Ectodermal cell (in vitro differentiated cells): Measurements from ENCODE around the gene EMILIN2.

Source experiments
- H3K27ac ChIP-seq: 2 replicates; pipeline ENCODE4 v1.7.0; 2013; ENCODE audit warnings: mild to moderate bottlenecking, low read depth, low read length; ENCODE audit not compliant: insufficient read depth, poor library complexity, severe bottlenecking
- H3K27me3 ChIP-seq: 2 replicates; pipeline ENCODE4 v1.7.0; 2013; ENCODE audit warnings: mild to moderate bottlenecking, low read length; ENCODE audit not compliant: insufficient read depth, control insufficient read depth, poor library complexity, severe bottlenecking
- H3K36me3 ChIP-seq: one replicate; pipeline ENCODE4 v1.7.0; 2013; ENCODE audit warnings: low read length; ENCODE audit not compliant: control insufficient read depth, insufficient read depth
- H3K4me1 ChIP-seq: one replicate; pipeline ENCODE4 v1.7.0; 2013; ENCODE audit warnings: low read length; ENCODE audit not compliant: control insufficient read depth, insufficient read depth
- H3K4me3 ChIP-seq: 2 replicates; pipeline ENCODE4 v1.7.0; 2013; ENCODE audit warnings: low read depth, low read length, control low read depth; ENCODE audit not compliant: insufficient read depth
- H3K9me3 ChIP-seq: 2 replicates; pipeline ENCODE4 v1.7.0; 2013; ENCODE audit warnings: mild to moderate bottlenecking, low read length, moderate library complexity; ENCODE audit not compliant: control insufficient read depth
- WGBS, 2 experiments: methylation state at CpG; one replicate each; pipeline ENCODE4 v1.1.7; 2013; ENCODE audit warnings: missing lambda C conversion rate in 2 of 2; 5-methylcytosine and 5-hydroxymethylcytosine counted together

The EMILIN2 gene

GRCh38 chr18:2896990-2897389 is 50.2 kb downstream of the EMILIN2 start:
- H3K4me1 ChIP-seq, result peaks cover 15% of the 10 kb centered on the region
- no peak overlapping the region for H3K27ac ChIP-seq
- H3K9me3 ChIP-seq, result no peaks in the 10 kb centered on the region
- no peak overlapping the region for H3K4me3 ChIP-seq
- no peaks in the 10 kb centered on the region for H3K36me3 ChIP-seq
- WGBS, 2 experiments, result 83 to 91% methylated on average over 4 of the region's 4 CpGs
- H3K27me3 ChIP-seq, result no peaks in the 10 kb centered on the region

- Histone ChIP-seq H3K36me3 (no peaks in the 10 kb centered on the region), H3K27ac (no peak overlapping the region), H3K27me3 (no peaks in the 10 kb centered on the region), H3K4me1 (peaks cover 15% of the 10 kb centered on the region), H3K9me3 (no peaks in the 10 kb centered on the region), H3K4me3 (no peak overlapping the region)
- WGBS, 2 experiments, result 75 to 82% methylated on average over 10 to 12 of the region's 12 CpGs
Observed at GRCh38 chr18:2897448-2898185, 50.8 kb downstream of the EMILIN2 start.

GRCh38 chr18:2898186-2898640 is 51.4 kb downstream of the EMILIN2 start:
- Histone ChIP-seq H3K27me3 (no peaks in the 10 kb centered on the region), H3K9me3 (no peaks in the 10 kb centered on the region), H3K4me3 (no peak overlapping the region), H3K4me1 (peaks cover 15% of the 10 kb centered on the region), H3K36me3 (no peaks in the 10 kb centered on the region), H3K27ac (no peak overlapping the region)
- 65 to 69% methylated on average over 6 of the region's 6 CpGs for WGBS, 2 experiments

- Histone ChIP-seq H3K9me3 (no peaks in the 10 kb centered on the region), H3K4me1 (peaks cover 15% of the 10 kb centered on the region), H3K27ac (peak overlapping the region; percentile 36), H3K4me3 (no peak overlapping the region), H3K27me3 (peaks cover 11% of the 10 kb centered on the region), H3K36me3 (no peaks in the 10 kb centered on the region)
- WGBS, 2 experiments, result 88 to 89% methylated on average over 8 of the region's 8 CpGs
Observed at GRCh38 chr18:2900684-2901422, 54.0 kb downstream of the EMILIN2 start.

- H3K27ac ChIP-seq, result no peak overlapping the region
- 92 to 94% methylated on average over 14 of the region's 14 CpGs for WGBS, 2 experiments
Observed at GRCh38 chr18:2901423-2901985, 54.7 kb downstream of the EMILIN2 start.

GRCh38 chr18:2902327-2902726 is 55.5 kb downstream of the EMILIN2 start:
- no peak overlapping the region for H3K4me3 ChIP-seq
- H3K27me3 ChIP-seq, result peaks cover 26% of the 10 kb centered on the region
- peaks cover 15% of the 10 kb centered on the region for H3K4me1 ChIP-seq
- no peaks in the 10 kb centered on the region for H3K36me3 ChIP-seq
- H3K27ac ChIP-seq, result no peak overlapping the region
- WGBS, 2 experiments, result 94 to 95% methylated on average over 7 of the region's 7 CpGs
- no peaks in the 10 kb centered on the region for H3K9me3 ChIP-seq

More at GRCh38 chr18:2901423-2901985, 54.7 kb downstream of the EMILIN2 start:
- peaks cover 15% of the 10 kb centered on the region for H3K4me1 ChIP-seq
- H3K4me3 ChIP-seq, result no peak overlapping the region
- H3K9me3 ChIP-seq, result no peaks in the 10 kb centered on the region
- H3K27me3 ChIP-seq, result peaks cover 18% of the 10 kb centered on the region
- no peaks in the 10 kb centered on the region for H3K36me3 ChIP-seq

- Histone ChIP-seq H3K27me3 (peaks cover 29% of the 10 kb centered on the region), H3K36me3 (no peaks in the 10 kb centered on the region), H3K4me1 (peaks cover 11% of the 10 kb centered on the region), H3K9me3 (no peaks in the 10 kb centered on the region), H3K4me3 (no peak overlapping the region), H3K27ac (no peak overlapping the region)
- WGBS, 2 experiments, result 76 to 79% methylated on average over 4 of the region's 5 CpGs
Observed at GRCh38 chr18:2903006-2903405, 56.2 kb downstream of the EMILIN2 start.

GRCh38 chr18:2905854-2906703 is 59.3 kb downstream of the EMILIN2 start:
- Histone ChIP-seq H3K27me3 (peaks cover 29% of the 10 kb centered on the region), H3K36me3 (peaks cover 3% of the 10 kb centered on the region), H3K27ac (no peak overlapping the region), H3K9me3 (no peaks in the 10 kb centered on the region), H3K4me1 (peaks cover 1% of the 10 kb centered on the region), H3K4me3 (peak overlapping the region; percentile 53)
- 17 to 18% methylated on average over 92 of the region's 92 CpGs for WGBS, 2 experiments

GRCh38 chr18:2906704-2907549 is 60.1 kb downstream of the EMILIN2 start:
- H3K4me1 ChIP-seq, result no peaks in the 10 kb centered on the region
- peaks cover 3% of the 10 kb centered on the region for H3K36me3 ChIP-seq
- H3K27me3 ChIP-seq, result peaks cover 29% of the 10 kb centered on the region
- peak overlapping the region; percentile 53 for H3K4me3 ChIP-seq
- WGBS, 2 experiments, result 4% methylated on average over 73 of the region's 73 CpGs
- H3K27ac ChIP-seq, result no peak overlapping the region
- no peaks in the 10 kb centered on the region for H3K9me3 ChIP-seq
